H1 (cell line): ENCODE data around the gene FHAD1. TPM values are rescaled to one million over a fixed set of nuclear protein-coding genes. Genes with fewer than 3 reads are reported as not detected.

ENCODE experiments used
- CTCF ChIA-PET: fragments of 300-600 bp; sonication (Branson Sonifier 250); formaldehyde crosslinking; loops from one replicate; lab custom pipeline; 2021; ENCODE audit not compliant: partially characterized antibody; lab: Charles Lee
- POLR2A ChIA-PET: fragments of 300-600 bp; sonication (Branson Sonifier 250); formaldehyde crosslinking; loops from one replicate; lab custom pipeline; 2021; ENCODE audit warnings: inconsistent platforms; ENCODE audit not compliant: partially characterized antibody; lab: Charles Lee
- DNase-seq, 2 experiments: peaks; one replicate each; pipeline versions ENCODE4 v3.0.0 to v3.0.0-alpha.2; 2010 to 2022; ENCODE audit warnings: low spot score in 2 of 2, low read depth in 1 of 2, mixed read lengths in 1 of 2
- FAIRE-seq: peaks from 2 replicates; lab custom pipeline; 2011; peaks lifted over from hg19 to GRCh38; lab: Jason Lieb, UNC
- H2AFZ ChIP-seq: 2 replicates; pipeline ENCODE4 v1.8.1; 2012; ENCODE audit warnings: low read length, inconsistent platforms
- H2AK5ac ChIP-seq: 2 replicates; pipeline ENCODE4 v1.6.1; 2013; ENCODE audit warnings: low read depth, low read length
- H2BK120ac ChIP-seq: replicated peaks from 2 replicates; pipeline ENCODE3; 2013; ENCODE audit warnings: low read depth, low read length, inconsistent platforms
- H2BK12ac ChIP-seq: 2 replicates; pipeline ENCODE4 v1.6.1; 2013; ENCODE audit warnings: low read depth, low read length
- H2BK15ac ChIP-seq: 2 replicates; pipeline ENCODE4 v1.6.1; 2013; ENCODE audit warnings: low read length
- H2BK20ac ChIP-seq: 2 replicates; pipeline ENCODE4 v1.6.1; 2013; ENCODE audit warnings: low read length
- H2BK5ac ChIP-seq: 2 replicates; pipeline ENCODE4 v1.6.1; 2013; ENCODE audit warnings: low read depth, low read length
- H3K14ac ChIP-seq: 2 replicates; pipeline ENCODE4 v1.6.1; 2013; ENCODE audit warnings: inconsistent platforms; ENCODE audit not compliant: insufficient read length
- H3K18ac ChIP-seq: 2 replicates; pipeline ENCODE4 v1.6.1; 2013; ENCODE audit warnings: low read length; ENCODE audit errors: extremely low read depth
- H3K23ac ChIP-seq: 2 replicates; pipeline ENCODE4 v1.6.1; 2013; ENCODE audit warnings: inconsistent platforms; ENCODE audit not compliant: insufficient read length
- H3K23me2 ChIP-seq: 2 replicates; pipeline ENCODE4 v1.6.1; 2013; ENCODE audit warnings: low read depth, low read length
- H3K27ac ChIP-seq: 2 replicates; pipeline ENCODE4 v1.6.1; 2011; ENCODE audit warnings: low read depth, low read length, inconsistent platforms
- H3K27me3 ChIP-seq, 4 experiments: replicated peaks in 1 of 4; 1 replicate in 1 of 4; 2 replicates in 3 of 4; pipeline versions ENCODE4 v1.6.1 to v1.8.1; 2011 to 2013; ENCODE audit warnings: low read length in 3 of 4, mild to moderate bottlenecking in 3 of 4, inconsistent platforms in 2 of 4, mixed read lengths in 2 of 4, moderate library complexity in 1 of 4; ENCODE audit not compliant: control insufficient read depth in 3 of 4, insufficient read depth in 3 of 4; ENCODE audit errors: extremely low read depth in 1 of 4
- H3K36me3 ChIP-seq, 4 experiments: 2 replicates each; pipeline versions ENCODE4 v1.6.1 to v1.8.1; 2011 to 2013; ENCODE audit warnings: mild to moderate bottlenecking in 4 of 4, low read length in 3 of 4, moderate library complexity in 2 of 4, control low read depth in 1 of 4, inconsistent platforms in 1 of 4; ENCODE audit not compliant: insufficient read depth in 4 of 4, control insufficient read depth in 2 of 4
- H3K4ac ChIP-seq: replicated peaks from 2 replicates; pipeline ENCODE3; 2013; ENCODE audit warnings: low read length, low read depth, mixed read lengths, inconsistent platforms; ENCODE audit not compliant: insufficient read length
- H3K4me1 ChIP-seq, 4 experiments: replicated peaks in 1 of 4; 1 replicate in 1 of 4; 2 replicates in 3 of 4; pipeline versions ENCODE4 v1.6.1 to v1.8.1; 2011 to 2013; ENCODE audit warnings: low read length in 3 of 4, inconsistent platforms in 2 of 4, mixed read lengths in 1 of 4; ENCODE audit not compliant: insufficient read depth in 4 of 4, control insufficient read depth in 3 of 4
- H3K4me2 ChIP-seq, 2 experiments: 2 replicates each; pipeline versions ENCODE4 v1.6.1 to v1.8.1; 2011 to 2013; ENCODE audit warnings: low read depth in 2 of 2, low read length in 2 of 2, control low read depth in 1 of 2, inconsistent platforms in 1 of 2, mild to moderate bottlenecking in 1 of 2; ENCODE audit not compliant: insufficient read depth in 1 of 2
- H3K4me3 ChIP-seq, 4 experiments: fragments of 200-600, 300-600 bp in 1 of 4; sonication (generic), shearing (Covaris generic), sonication (Bioruptor Twin) in 1 of 4; 2 replicates each; pipeline versions ENCODE4 v1.5.1 to v1.8.1; 2011 to 2016; ENCODE audit warnings: low read length in 4 of 4, low read depth in 3 of 4, control low read depth in 2 of 4, inconsistent platforms in 2 of 4, mild to moderate bottlenecking in 2 of 4, mixed read lengths in 1 of 4, moderate library complexity in 1 of 4; ENCODE audit not compliant: insufficient read depth in 2 of 4; ENCODE audit errors: extremely low read depth in 1 of 4
- H3K56ac ChIP-seq: replicated peaks from 2 replicates; pipeline ENCODE3; 2013; ENCODE audit warnings: low read depth, mild to moderate bottlenecking, mixed read lengths, low read length, inconsistent platforms; ENCODE audit not compliant: insufficient read length
- H3K79me1 ChIP-seq: 2 replicates; pipeline ENCODE4 v1.6.1; 2013; ENCODE audit warnings: low read depth, low read length, control low read depth
- H3K79me2 ChIP-seq, 2 experiments: 2 replicates each; pipeline versions ENCODE4 v1.6.1 to v1.8.1; 2012 to 2013; ENCODE audit warnings: low read length in 2 of 2, mild to moderate bottlenecking in 2 of 2, inconsistent platforms in 1 of 2; ENCODE audit not compliant: insufficient read depth in 2 of 2, control insufficient read depth in 1 of 2
- H3K9ac ChIP-seq, 4 experiments: replicated peaks in 1 of 4; 1 replicate in 1 of 4; 2 replicates in 3 of 4; pipeline versions ENCODE4 v1.6.1 to v1.8.1; 2011 to 2013; ENCODE audit warnings: low read depth in 3 of 4, low read length in 3 of 4, control low read depth in 2 of 4, mild to moderate bottlenecking in 2 of 4, moderate library complexity in 2 of 4, inconsistent platforms in 1 of 4; ENCODE audit errors: extremely low read depth in 1 of 4
- H3K9me3 ChIP-seq, 2 experiments: 2 replicates each; pipeline versions ENCODE4 v1.6.1 to v1.8.1; 2012 to 2013; ENCODE audit warnings: mild to moderate bottlenecking in 2 of 2, moderate library complexity in 2 of 2, control low read depth in 1 of 2, inconsistent platforms in 1 of 2, low read depth in 1 of 2, low read length in 1 of 2, mixed read lengths in 1 of 2; ENCODE audit not compliant: insufficient read depth in 2 of 2
- H4K20me1 ChIP-seq, 2 experiments: replicated peaks in 1 of 2; 2 replicates each; pipeline versions ENCODE3 to v1.8.1; 2011 to 2013; ENCODE audit warnings: inconsistent platforms in 2 of 2, low read length in 2 of 2, mild to moderate bottlenecking in 1 of 2; ENCODE audit not compliant: insufficient read depth in 2 of 2, control insufficient read depth in 1 of 2
- H4K5ac ChIP-seq: 2 replicates; pipeline ENCODE4 v1.6.1; 2013; ENCODE audit warnings: low read length, low read depth, mixed read lengths, inconsistent platforms; ENCODE audit not compliant: insufficient read length
- H4K8ac ChIP-seq: 2 replicates; pipeline ENCODE4 v1.8.0; 2013; ENCODE audit warnings: mild to moderate bottlenecking, moderate library complexity, low read length, inconsistent platforms; ENCODE audit not compliant: insufficient read depth; ENCODE audit errors: extremely low read depth
- H4K91ac ChIP-seq: replicated peaks from 2 replicates; pipeline ENCODE3; 2013; ENCODE audit warnings: low read length, mixed read lengths, inconsistent platforms; ENCODE audit not compliant: insufficient read length
- ATF2 ChIP-seq: IDR thresholded peaks from 2 replicates; pipeline ENCODE4 v1.6.1; 2012; ENCODE audit warnings: low read length, inconsistent platforms
- BACH1 ChIP-seq: IDR thresholded peaks from 2 replicates; pipeline ENCODE4 v1.6.1; 2012; ENCODE audit warnings: low read length, improper control_type of control experiment
- EP300 ChIP-seq, 2 experiments: IDR thresholded peaks; 1 replicate in 1 of 2; 2 replicates in 1 of 2; pipeline ENCODE4 v1.6.1; 2011 to 2012; ENCODE audit warnings: low read depth in 2 of 2, low read length in 2 of 2, mild to moderate bottlenecking in 2 of 2, borderline replicate concordance in 1 of 2, inconsistent platforms in 1 of 2, moderate library complexity in 1 of 2
- NANOG ChIP-seq: IDR thresholded peaks from 2 replicates; pipeline ENCODE4 v1.6.1; 2011; ENCODE audit warnings: low read length, low read depth, mild to moderate bottlenecking, inconsistent platforms; ENCODE audit not compliant: insufficient read depth, poor library complexity, severe bottlenecking
- POLR2AphosphoS5 ChIP-seq: IDR thresholded peaks from 2 replicates; pipeline ENCODE4 v1.6.1; 2011; ENCODE audit warnings: low read depth, low read length
- RNF2 ChIP-seq: fragments of 200-900, 300-1000 bp; sonication (generic); IDR thresholded peaks from 2 replicates; pipeline ENCODE4 v1.7.1; 2016; ENCODE audit warnings: borderline replicate concordance, low read depth, mild to moderate bottlenecking, antibody characterized with exemption, low read length; ENCODE audit not compliant: poor library complexity, severe bottlenecking; ENCODE audit errors: missing control alignments
- WGBS, 2 experiments: shearing (Covaris generic) in 1 of 2; methylation state at CpG; one replicate each; pipeline versions ENCODE4 v1.1.6 to v1.1.7; 2013 to 2015; ENCODE audit warnings: low lambda C conversion rate in 2 of 2, mixed read lengths in 2 of 2, inconsistent platforms in 1 of 2, low coverage in 1 of 2, missing lambda C conversion rate in 1 of 2; ENCODE audit not compliant: insufficient replicate concordance in 2 of 2, insufficient coverage in 1 of 2, insufficient read length in 1 of 2; ENCODE audit errors: extremely low coverage in 1 of 2, missing lambda C conversion rate in 1 of 2; 5-methylcytosine and 5-hydroxymethylcytosine counted together
- polyA plus RNA-seq, 7 experiments: library from polyadenylated mRNA; depleted of rRNA in 3 of 7; stranded (reverse) in 5 of 7; unstranded in 2 of 7; fragments of >200 nt in 5 of 7; fragments of 200-250 nt in 2 of 7; gene quantifications; 1 replicate in 5 of 7; 2 replicates in 1 of 7; 4 replicates in 1 of 7; pipeline versions ENCODE4 v1.2.1 to v1.2.3, GENCODE V29; 2011 to 2013; ENCODE audit warnings: missing spikeins in 2 of 7, mixed read lengths in 2 of 7
- total RNA-seq: library from RNA; stranded (reverse); fragmentation: NEBNext Ultra II Directional; extraction: Animal tissue kit (Norgen Biotek cat#: 25700); gene quantifications from 2 replicates; pipeline ENCODE4 v1.2.1, GENCODE V29; 2021

The FHAD1 gene
- total and polyA plus RNA-seq, 2 of the 8 experiments (the other 6 are each of a cell fraction or from before 2014, with no cell fraction given), result 0.39 to 0.69 TPM

- H3K79me1 ChIP-seq, result no peaks in the 10 kb centered on the region; the same call in 1 of the 2 replicates
- H3K27me3 ChIP-seq, result no peaks in the 10 kb centered on the region
- peaks cover 0 to 2% of the 10 kb centered on the region in 2 experiments for H4K20me1 ChIP-seq
- H3K23me2 ChIP-seq, result peaks cover 1% of the 10 kb centered on the region; the same call in 1 of the 2 replicates
- H2BK15ac ChIP-seq, result no peak overlapping the region
- H2AFZ ChIP-seq, result no peak overlapping the region
- no peak overlapping the region for H3K14ac ChIP-seq
- no peak overlapping the region for H3K9ac ChIP-seq
- no peak overlapping the region for H2BK5ac ChIP-seq
- H2BK12ac ChIP-seq, result no peak overlapping the region
- FAIRE-seq (no peak), DNase-seq (no peak)
- no peak overlapping the region for H3K4me2 ChIP-seq
- H3K18ac ChIP-seq, result no peak overlapping the region
- no peak for TF ChIP-seq BACH1
- no peak for TF ChIP-seq POLR2AphosphoS5
- TF ChIP-seq ATF2, result no peak
- TF ChIP-seq RNF2, result no peak
- TF ChIP-seq EP300 (IDR thresholded peaks at IDR 0.05; ENCODE audit: borderline replicate concordance in 1 of 2, low read depth in 2 of 2, low read length in 2 of 2), result no peak
- no peak for TF ChIP-seq NANOG
- no peak overlapping the region for H3K27ac ChIP-seq
- no peak overlapping the region for H3K56ac ChIP-seq
- peaks cover 15 to 31% (median 25%) of the 10 kb centered on the region in 4 experiments for H3K4me1 ChIP-seq
- H2BK120ac ChIP-seq, result no peak overlapping the region
- H3K79me2 ChIP-seq, result peaks cover 0 to 9% of the 10 kb centered on the region in 2 experiments; a peak in 1 of 4 replicates
- CTCF ChIA-PET, result interaction anchor here (1.0 to 2.6 kb wide), 5 partner anchors 10 to 49 kb away, joined by 3 to 12 read pairs (median 4); partner anchors contain the start of gene TMEM51
- no peaks in the 10 kb centered on the region for H3K36me3 ChIP-seq
- POLR2A ChIA-PET, result no interaction called here
- H2AK5ac ChIP-seq, result no peak overlapping the region
- no peak overlapping the region for H3K23ac ChIP-seq
- H3K9me3 ChIP-seq, result no peaks in the 10 kb centered on the region
- H3K4me3 ChIP-seq, result no peak overlapping the region
- H2BK20ac ChIP-seq, result no peak overlapping the region
- H4K8ac ChIP-seq, result no peak overlapping the region
- no peak overlapping the region for H3K4ac ChIP-seq
- WGBS, 2 experiments, result 93 to 100% methylated on average over 2 to 4 of the region's 4 CpGs
- H4K5ac ChIP-seq, result no peak overlapping the region
- H4K91ac ChIP-seq, result no peak overlapping the region
Measured at GRCh38 chr1:15201221-15201620, 45.8 kb upstream of the FHAD1 start.
